Activated CD4-positive, alpha-beta memory T cell treated with anti-CD3 and anti-CD28 coated beads, Interleukin-2, amount 10 ng/mL, durations not matched to agents 7 days and 5 days (primary cell): ENCODE measurements around the gene TECTA. TPM values are rescaled to one million over a fixed set of nuclear protein-coding genes. Genes with fewer than 3 reads are reported as not detected.

ENCODE experiments used
- CTCF ChIA-PET: fragments of 350-600 bp; sonication (Branson Sonifier 250); formaldehyde crosslinking; loops from one replicate; lab custom pipeline; 2021; ENCODE audit warnings: antibody characterized with exemption, inconsistent platforms; lab: Charles Lee
- POLR2A ChIA-PET: fragments of 350-600 bp; sonication (Branson Sonifier 250); formaldehyde crosslinking; loops from one replicate; lab custom pipeline; 2021; ENCODE audit warnings: antibody characterized with exemption; lab: Charles Lee
- DNase-seq: peaks from one replicate; pipeline ENCODE4 v3.0.0-alpha.2; 2020
- H3K27ac Mint-ChIP-seq: one replicate; pipeline ENCODE4 v1.8.0; 2021; ENCODE audit warnings: mild to moderate bottlenecking, mixed read lengths
- H3K27me3 Mint-ChIP-seq: one replicate; pipeline ENCODE4 v1.8.0; 2021; ENCODE audit warnings: mixed read lengths
- H3K36me3 Mint-ChIP-seq: one replicate; pipeline ENCODE4 v1.8.0; 2021; ENCODE audit warnings: low read depth, mixed read lengths
- H3K4me1 Mint-ChIP-seq: one replicate; pipeline ENCODE4 v1.8.0; 2021; ENCODE audit warnings: mixed read lengths
- H3K4me3 Mint-ChIP-seq: one replicate; pipeline ENCODE4 v1.8.0; 2021; ENCODE audit warnings: mild to moderate bottlenecking, mixed read lengths
- H3K9me3 Mint-ChIP-seq: one replicate; pipeline ENCODE4 v1.8.0; 2021; ENCODE audit warnings: mixed read lengths
- total RNA-seq, 2 experiments: library from RNA; stranded (reverse); gene quantifications; one replicate each; pipeline ENCODE4 v1.2.3, GENCODE V29; 2021

TECTA gene
- total RNA-seq, 2 experiments from 2014 or later: 0.10 to 0.20 TPM

DNA sequence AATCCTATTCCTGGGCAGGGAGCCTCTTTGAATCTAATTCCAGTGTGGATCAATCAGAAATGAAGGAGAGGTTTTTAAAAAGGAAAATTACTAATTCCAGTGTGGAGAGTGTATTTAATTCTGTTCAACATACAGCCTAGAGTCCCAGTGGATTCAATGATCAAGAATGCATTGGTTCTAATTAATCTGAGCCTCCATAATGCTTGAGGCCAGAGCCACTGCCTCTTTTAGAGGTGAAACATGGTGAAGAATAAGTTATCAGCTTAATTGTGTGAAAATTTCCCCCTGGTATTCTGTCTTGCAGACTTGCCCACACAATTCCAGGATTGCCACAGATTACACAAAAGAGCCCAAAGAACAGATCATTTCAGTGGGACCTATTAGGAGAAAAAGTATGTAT lies 87.7 kb downstream of the TECTA start:
- DNase-seq: no peak
- ChIA-PET POLR2A (no interaction called here), CTCF (no interaction called here)
- Mint-ChIP-seq H3K4me1 (no peaks in the 10 kb centered on the region), H3K27ac (no peak overlapping the region), H3K4me3 (no peak overlapping the region), H3K36me3 (no peaks in the 10 kb centered on the region), H3K9me3 (no peaks in the 10 kb centered on the region), H3K27me3 (peaks cover 25% of the 10 kb centered on the region)

DNA sequence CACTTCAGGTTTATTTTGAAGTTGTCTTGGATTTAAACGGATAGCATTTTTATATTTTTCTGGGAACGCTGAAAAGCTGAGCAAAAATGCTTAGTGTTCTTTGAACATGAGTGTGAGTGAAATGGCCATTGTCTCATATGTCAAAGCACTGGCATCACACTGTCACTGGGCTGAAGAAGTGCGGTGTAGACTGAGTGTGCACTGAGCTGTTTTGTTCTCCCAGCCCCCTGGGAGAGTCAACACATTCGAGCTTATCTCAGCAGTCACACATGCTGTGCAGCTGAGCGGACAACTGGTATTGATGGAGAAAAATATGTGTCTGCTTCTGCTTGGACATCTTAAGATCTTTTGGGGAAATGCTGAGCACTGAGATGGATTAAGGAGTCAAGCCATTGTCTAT lies 90.8 kb downstream of the TECTA start:
- H3K4me1 Mint-ChIP-seq: no peaks in the 10 kb centered on the region
- POLR2A ChIA-PET: no interaction called here
- no peak overlapping the region for H3K4me3 Mint-ChIP-seq
- no peak for DNase-seq
- peaks cover 22% of the 10 kb centered on the region for H3K27me3 Mint-ChIP-seq
- CTCF ChIA-PET: interaction anchor here (1.2 kb wide), 1 partner anchor 15 kb away, joined by 3 read pairs; no protein-coding TSS in a partner anchor
- no peaks in the 10 kb centered on the region for H3K9me3 Mint-ChIP-seq
- no peaks in the 10 kb centered on the region for H3K36me3 Mint-ChIP-seq
- no peak overlapping the region for H3K27ac Mint-ChIP-seq

GRCh38 chr11:121194731-121195596 lies 93.9 kb downstream of the TECTA start:
- peaks cover 16% of the 10 kb centered on the region for H3K27me3 Mint-ChIP-seq
- DNase-seq: peak; percentile 54
- H3K9me3 Mint-ChIP-seq: no peaks in the 10 kb centered on the region
- no peak overlapping the region for H3K27ac Mint-ChIP-seq
- POLR2A ChIA-PET: interaction anchor here (1.0 kb wide), 1 partner anchor 55 kb away, joined by 3 read pairs; no protein-coding TSS in a partner anchor
- H3K4me1 Mint-ChIP-seq: no peaks in the 10 kb centered on the region
- H3K4me3 Mint-ChIP-seq: no peak overlapping the region
- no peaks in the 10 kb centered on the region for H3K36me3 Mint-ChIP-seq
- CTCF ChIA-PET: interaction anchor here (0.6 to 2.6 kb wide), 34 partner anchors 9 to 873 kb away, joined by 3 to 12 read pairs (median 4); partner anchors contain the start of genes GRIK4 and TBCEL

GRCh38 chr11:121198491-121198890 lies 97.4 kb downstream of the TECTA start:
- DNase-seq: no peak
- peaks cover 18% of the 10 kb centered on the region for H3K27me3 Mint-ChIP-seq
- CTCF ChIA-PET: interaction anchor here (0.6 kb wide), 1 partner anchor 463 kb away, joined by 4 read pairs; no protein-coding TSS in a partner anchor
- H3K4me3 Mint-ChIP-seq: no peak overlapping the region
- no peaks in the 10 kb centered on the region for H3K9me3 Mint-ChIP-seq
- H3K4me1 Mint-ChIP-seq: no peaks in the 10 kb centered on the region
- H3K27ac Mint-ChIP-seq: no peak overlapping the region
- no peaks in the 10 kb centered on the region for H3K36me3 Mint-ChIP-seq
- POLR2A ChIA-PET: no interaction called here

DNA sequence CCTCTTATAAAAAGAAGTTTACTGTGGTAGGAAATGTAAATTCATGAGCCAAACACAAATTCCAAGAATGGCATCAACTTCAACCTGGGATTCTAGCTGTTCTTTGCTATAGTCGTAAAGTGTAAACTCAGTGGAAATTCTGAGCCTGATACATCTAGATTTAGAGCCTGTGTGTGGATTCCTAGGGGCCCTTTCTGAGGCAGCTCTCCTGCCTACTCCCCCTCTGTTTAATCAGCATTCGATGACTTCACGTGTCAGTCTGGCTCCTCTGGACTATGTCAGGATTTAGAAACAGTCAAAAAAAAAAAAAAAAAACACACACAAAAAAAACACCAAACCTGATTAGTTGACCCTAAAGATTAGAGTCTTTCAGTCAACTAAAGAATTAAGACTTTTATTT lies 98.5 kb downstream of the TECTA start:
- no peak overlapping the region for H3K27ac Mint-ChIP-seq
- ChIA-PET CTCF (no interaction called here), POLR2A (no interaction called here)
- no peaks in the 10 kb centered on the region for H3K9me3 Mint-ChIP-seq
- no peak overlapping the region for H3K4me3 Mint-ChIP-seq
- no peaks in the 10 kb centered on the region for H3K4me1 Mint-ChIP-seq
- no peak for DNase-seq
- H3K36me3 Mint-ChIP-seq: no peaks in the 10 kb centered on the region
- peaks cover 18% of the 10 kb centered on the region for H3K27me3 Mint-ChIP-seq

DNA sequence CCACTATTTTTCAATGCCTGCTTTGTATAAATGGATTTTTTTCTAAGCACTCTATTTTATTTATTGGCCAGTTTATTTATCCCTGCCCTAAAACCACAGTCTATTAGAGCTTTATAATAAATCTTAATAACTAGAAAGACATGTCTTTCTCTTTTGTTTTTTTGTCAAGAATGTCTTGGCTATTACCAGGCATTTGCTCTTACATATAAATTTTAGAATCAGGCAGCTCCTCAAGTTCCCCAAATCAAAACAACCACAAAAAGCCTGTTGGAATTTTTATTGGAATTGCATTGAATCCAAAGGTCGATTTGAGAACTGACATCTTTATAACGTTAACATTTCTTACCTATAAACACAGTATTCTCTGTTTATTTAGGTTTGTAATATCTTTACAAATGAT lies 105.8 kb downstream of the TECTA start:
- CTCF ChIA-PET: interaction anchor here (1.4 kb wide), 1 partner anchor 14 kb away, joined by 3 read pairs; no protein-coding TSS in a partner anchor
- H3K4me1 Mint-ChIP-seq: no peaks in the 10 kb centered on the region
- POLR2A ChIA-PET: no interaction called here

GRCh38 chr11:121207485-121208115 lies 106.6 kb downstream of the TECTA start:
- no peak for DNase-seq
- no peak overlapping the region for H3K27ac Mint-ChIP-seq
- ChIA-PET CTCF (interaction anchor here (1.4 kb wide), 1 partner anchor 15 kb away, joined by 3 read pairs; no protein-coding TSS in a partner anchor), POLR2A (no interaction called here)
- no peaks in the 10 kb centered on the region for H3K9me3 Mint-ChIP-seq
- no peak overlapping the region for H3K4me3 Mint-ChIP-seq
- H3K4me1 Mint-ChIP-seq: no peaks in the 10 kb centered on the region
- peaks cover 26% of the 10 kb centered on the region for H3K27me3 Mint-ChIP-seq
- H3K36me3 Mint-ChIP-seq: no peaks in the 10 kb centered on the region

More for the DNA sequence above, 105.8 kb downstream of the TECTA start:
- Mint-ChIP-seq H3K27ac (no peak overlapping the region), H3K36me3 (no peaks in the 10 kb centered on the region), H3K9me3 (no peaks in the 10 kb centered on the region), H3K27me3 (peaks cover 22% of the 10 kb centered on the region), H3K4me3 (no peak overlapping the region)
- no peak for DNase-seq

GRCh38 chr11:121210445-121211080 lies 109.5 kb downstream of the TECTA start:
- H3K27ac Mint-ChIP-seq: no peak overlapping the region
- H3K4me3 Mint-ChIP-seq: no peak overlapping the region
- DNase-seq: no peak
- H3K27me3 Mint-ChIP-seq: peaks cover 46% of the 10 kb centered on the region
- ChIA-PET CTCF (interaction anchor here (1.7 kb wide), 1 partner anchor 16 kb away, joined by 7 read pairs; no protein-coding TSS in a partner anchor), POLR2A (no interaction called here)
- H3K4me1 Mint-ChIP-seq: no peaks in the 10 kb centered on the region
- no peaks in the 10 kb centered on the region for H3K9me3 Mint-ChIP-seq
- H3K36me3 Mint-ChIP-seq: no peaks in the 10 kb centered on the region

DNA sequence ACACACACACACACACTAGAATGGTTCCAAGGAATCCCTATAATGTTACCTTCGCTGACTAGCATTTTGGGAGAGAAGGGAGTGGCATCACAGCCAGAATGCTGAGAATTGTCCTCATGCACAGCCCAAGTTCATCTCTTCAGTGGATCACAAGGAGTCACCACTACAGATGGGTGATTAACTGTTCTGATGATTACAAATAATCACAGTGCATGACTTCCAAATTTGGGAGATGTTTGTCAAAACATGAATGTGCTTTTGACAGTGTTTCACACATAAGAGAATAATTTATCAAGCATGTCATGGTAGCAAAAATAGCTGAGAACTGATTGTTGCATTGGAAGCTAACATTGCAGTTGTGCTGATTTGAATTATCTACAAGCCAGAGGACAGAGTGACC lies 110.6 kb downstream of the TECTA start:
- H3K4me3 Mint-ChIP-seq: no peak overlapping the region
- POLR2A ChIA-PET: no interaction called here
- H3K36me3 Mint-ChIP-seq: no peaks in the 10 kb centered on the region
- no peak for DNase-seq
- H3K27ac Mint-ChIP-seq: no peak overlapping the region
- CTCF ChIA-PET: interaction anchor here (1.3 kb wide), 1 partner anchor 17 kb away, joined by 5 read pairs; no protein-coding TSS in a partner anchor
- no peaks in the 10 kb centered on the region for H3K4me1 Mint-ChIP-seq
- H3K27me3 Mint-ChIP-seq: peaks cover 43% of the 10 kb centered on the region
- no peaks in the 10 kb centered on the region for H3K9me3 Mint-ChIP-seq

DNA sequence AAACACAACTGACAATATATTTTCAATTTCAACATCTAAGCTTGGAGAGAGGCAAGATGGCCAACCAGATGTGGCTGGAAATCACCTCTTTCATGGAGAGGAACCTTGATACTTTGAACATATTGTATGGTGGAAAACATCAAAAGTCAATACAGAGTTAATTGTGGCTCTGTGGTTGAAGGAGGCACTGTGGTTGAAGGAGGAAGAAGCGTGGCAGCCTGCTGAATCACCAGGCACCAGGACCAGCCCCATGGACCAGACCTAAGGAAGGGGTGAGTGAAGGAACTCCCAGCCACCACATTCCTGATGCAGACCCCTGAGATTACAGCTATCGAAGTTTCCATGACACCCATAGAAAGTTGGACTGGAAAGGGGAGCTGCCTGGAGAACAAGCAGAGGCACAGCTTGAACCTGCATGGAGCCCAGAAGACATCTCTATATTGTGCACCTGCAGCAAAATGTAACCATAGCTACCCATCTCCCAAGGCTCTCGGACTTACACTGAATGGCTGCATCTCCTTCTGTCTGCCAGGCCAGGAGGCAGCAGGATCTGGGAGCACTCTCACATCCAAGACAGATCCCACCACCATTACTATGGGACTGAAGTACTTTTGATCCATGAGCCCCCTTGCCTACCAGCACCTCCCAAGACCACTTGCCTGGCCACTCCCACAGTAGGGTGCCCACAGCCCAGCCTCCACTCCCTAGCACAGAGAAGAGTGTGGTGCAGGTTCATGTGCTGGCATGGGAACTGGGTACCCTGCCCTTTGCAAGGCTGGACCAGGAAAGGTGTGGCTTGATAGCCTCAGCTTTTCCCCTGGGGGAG lies 111.7 kb downstream of the TECTA start:
- no peak overlapping the region for H3K4me3 Mint-ChIP-seq
- H3K9me3 Mint-ChIP-seq: no peaks in the 10 kb centered on the region
- CTCF ChIA-PET: interaction anchor here (1.3 kb wide), 1 partner anchor 18 kb away, joined by 5 read pairs; no protein-coding TSS in a partner anchor
- H3K36me3 Mint-ChIP-seq: no peaks in the 10 kb centered on the region
- POLR2A ChIA-PET: no interaction called here
- no peak overlapping the region for H3K27ac Mint-ChIP-seq
- DNase-seq: no peak
- no peaks in the 10 kb centered on the region for H3K4me1 Mint-ChIP-seq
- peaks cover 46% of the 10 kb centered on the region for H3K27me3 Mint-ChIP-seq

DNA sequence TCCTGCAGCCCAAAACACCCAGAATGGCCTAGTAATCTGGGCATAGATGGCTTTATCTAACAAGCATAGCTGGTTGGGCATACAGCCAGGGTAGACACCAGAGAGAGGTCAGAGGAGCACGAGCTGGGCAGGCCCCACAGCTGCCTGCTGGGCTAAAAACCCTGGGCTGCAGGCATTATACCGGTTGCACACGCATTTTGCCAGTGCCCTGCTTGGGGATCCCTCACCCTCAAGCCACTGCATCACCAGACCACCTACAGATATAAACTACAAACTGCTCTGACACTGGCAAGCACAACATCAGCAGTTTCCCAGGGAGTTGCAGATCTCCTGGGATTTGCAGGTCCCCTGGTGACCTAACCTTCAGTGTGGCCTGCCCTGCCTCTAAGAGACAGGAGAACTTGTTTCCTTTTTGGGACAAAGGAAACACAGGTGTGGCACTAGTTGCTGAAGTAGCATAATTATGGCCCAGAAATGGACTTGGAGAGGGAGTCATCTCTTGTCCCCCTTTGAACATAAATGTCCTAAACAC lies 112.4 kb downstream of the TECTA start:
- CTCF ChIA-PET: no interaction called here
- H3K4me3 Mint-ChIP-seq: no peak overlapping the region
- H3K27ac Mint-ChIP-seq: no peak overlapping the region
- peaks cover 47% of the 10 kb centered on the region for H3K27me3 Mint-ChIP-seq
- no peaks in the 10 kb centered on the region for H3K36me3 Mint-ChIP-seq
- H3K4me1 Mint-ChIP-seq: no peaks in the 10 kb centered on the region
- H3K9me3 Mint-ChIP-seq: no peaks in the 10 kb centered on the region
- no peak for DNase-seq
- POLR2A ChIA-PET: no interaction called here

GRCh38 chr11:121214861-121215260 lies 113.8 kb downstream of the TECTA start:
- H3K9me3 Mint-ChIP-seq: no peaks in the 10 kb centered on the region
- CTCF ChIA-PET: no interaction called here

More at GRCh38 chr11:121214861-121215260, 113.8 kb downstream of the TECTA start:
- no peak overlapping the region for H3K4me3 Mint-ChIP-seq
- POLR2A ChIA-PET: no interaction called here
- H3K36me3 Mint-ChIP-seq: no peaks in the 10 kb centered on the region
- no peaks in the 10 kb centered on the region for H3K4me1 Mint-ChIP-seq
- H3K27ac Mint-ChIP-seq: no peak overlapping the region
- H3K27me3 Mint-ChIP-seq: peaks cover 50% of the 10 kb centered on the region
- DNase-seq: no peak
